Activated naive CD4-positive, alpha-beta T cell treated with anti-CD3 and anti-CD28 coated beads, Interleukin-2, amount 50 U/mL, for 24 hours (primary cell): Measurements from ENCODE around the gene OPRM1.
"Not testable (repeated sequence)": the region's sequence is repeated elsewhere in the genome, so short reads cannot be mapped to it uniquely, and the experiment has no call there.

Experiments used
- H3K27ac Mint-ChIP-seq: one replicate; pipeline ENCODE4 v1.8.0; 2021; ENCODE audit warnings: mild to moderate bottlenecking, mixed read lengths
- H3K27me3 Mint-ChIP-seq: one replicate; pipeline ENCODE4 v1.8.0; 2021; ENCODE audit warnings: mixed read lengths
- H3K36me3 Mint-ChIP-seq: one replicate; pipeline ENCODE4 v1.8.0; 2021; ENCODE audit warnings: mixed read lengths
- H3K4me1 Mint-ChIP-seq: one replicate; pipeline ENCODE4 v1.8.0; 2021; ENCODE audit warnings: mixed read lengths
- H3K4me3 Mint-ChIP-seq: one replicate; pipeline ENCODE4 v1.8.0; 2021; ENCODE audit warnings: mild to moderate bottlenecking, mixed read lengths
- H3K9me3 Mint-ChIP-seq: one replicate; pipeline ENCODE4 v1.8.0; 2021; ENCODE audit warnings: mixed read lengths

The OPRM1 gene

GRCh38 chr6:154060076-154060475, 21.0 kb downstream of the OPRM1 start:
- Mint-ChIP-seq H3K27me3 (no peaks in the 10 kb centered on the region), H3K4me1 (no peaks in the 10 kb centered on the region), H3K36me3 (no peaks in the 10 kb centered on the region), H3K9me3 (peaks cover 5% of the 10 kb centered on the region), H3K27ac (no peak overlapping the region), H3K4me3 (no peak overlapping the region)

- peaks cover 29% of the 10 kb centered on the region for H3K27me3 Mint-ChIP-seq
- H3K27ac Mint-ChIP-seq: no peak overlapping the region
- H3K9me3 Mint-ChIP-seq: peaks cover 8% of the 10 kb centered on the region
- no peak overlapping the region for H3K4me3 Mint-ChIP-seq
- no peaks in the 10 kb centered on the region for H3K4me1 Mint-ChIP-seq
- H3K36me3 Mint-ChIP-seq: no peaks in the 10 kb centered on the region
These were observed 31.0 kb downstream of the OPRM1 start for GRCh38 chr6:154070041-154070440.

GRCh38 chr6:154070657-154071056, 31.6 kb downstream of the OPRM1 start:
- Mint-ChIP-seq H3K27ac (no peak overlapping the region), H3K4me1 (no peaks in the 10 kb centered on the region), H3K9me3 (peaks cover 7% of the 10 kb centered on the region), H3K4me3 (no peak overlapping the region), H3K36me3 (no peaks in the 10 kb centered on the region), H3K27me3 (peaks cover 30% of the 10 kb centered on the region)

- peaks cover 24% of the 10 kb centered on the region for H3K27me3 Mint-ChIP-seq
- H3K36me3 Mint-ChIP-seq: no peaks in the 10 kb centered on the region
- H3K4me1 Mint-ChIP-seq: no peaks in the 10 kb centered on the region
- H3K27ac Mint-ChIP-seq: no peak overlapping the region
- peaks cover 1% of the 10 kb centered on the region for H3K9me3 Mint-ChIP-seq
- no peak overlapping the region for H3K4me3 Mint-ChIP-seq
These were observed 32.2 kb downstream of the OPRM1 start for GRCh38 chr6:154071236-154071635.

- H3K27me3 Mint-ChIP-seq: peaks cover 24% of the 10 kb centered on the region
- H3K4me3 Mint-ChIP-seq: no peak overlapping the region
These were observed 32.7 kb downstream of the OPRM1 start for GRCh38 chr6:154071711-154072110.

GRCh38 chr6:154078596-154078995, 39.6 kb downstream of the OPRM1 start:
- H3K27me3 Mint-ChIP-seq: peaks cover 15% of the 10 kb centered on the region
- not testable (repeated sequence) for H3K4me3 Mint-ChIP-seq, H3K36me3 Mint-ChIP-seq, H3K4me1 Mint-ChIP-seq, H3K9me3 Mint-ChIP-seq, H3K27ac Mint-ChIP-seq

More at GRCh38 chr6:154071711-154072110, 32.7 kb downstream of the OPRM1 start:
- no peaks in the 10 kb centered on the region for H3K36me3 Mint-ChIP-seq
- H3K9me3 Mint-ChIP-seq: no peaks in the 10 kb centered on the region
- H3K4me1 Mint-ChIP-seq: no peaks in the 10 kb centered on the region
- H3K27ac Mint-ChIP-seq: no peak overlapping the region

- Mint-ChIP-seq H3K9me3 (no peaks in the 10 kb centered on the region), H3K36me3 (no peaks in the 10 kb centered on the region), H3K4me3 (no peak overlapping the region), H3K4me1 (no peaks in the 10 kb centered on the region), H3K27me3 (peaks cover 8% of the 10 kb centered on the region), H3K27ac (no peak overlapping the region)
These were observed 41.6 kb downstream of the OPRM1 start for GRCh38 chr6:154080461-154081189.

- Mint-ChIP-seq H3K27me3 (peaks cover 1% of the 10 kb centered on the region), H3K9me3 (no peaks in the 10 kb centered on the region), H3K4me1 (no peaks in the 10 kb centered on the region)
These were observed 47.5 kb downstream of the OPRM1 start for GRCh38 chr6:154086510-154086909.

GRCh38 chr6:154092326-154092962, 53.4 kb downstream of the OPRM1 start:
- Mint-ChIP-seq H3K4me1 (no peaks in the 10 kb centered on the region), H3K27me3 (no peaks in the 10 kb centered on the region), H3K9me3 (no peaks in the 10 kb centered on the region), H3K36me3 (no peaks in the 10 kb centered on the region), H3K27ac (no peak overlapping the region), H3K4me3 (no peak overlapping the region)

More at GRCh38 chr6:154086510-154086909, 47.5 kb downstream of the OPRM1 start:
- Mint-ChIP-seq H3K4me3 (no peak overlapping the region), H3K36me3 (no peaks in the 10 kb centered on the region), H3K27ac (no peak overlapping the region)

- H3K27ac Mint-ChIP-seq: no peak overlapping the region
- no peaks in the 10 kb centered on the region for H3K4me1 Mint-ChIP-seq
- H3K27me3 Mint-ChIP-seq: peaks cover 1% of the 10 kb centered on the region
- no peak overlapping the region for H3K4me3 Mint-ChIP-seq
- H3K9me3 Mint-ChIP-seq: no peaks in the 10 kb centered on the region
- H3K36me3 Mint-ChIP-seq: no peaks in the 10 kb centered on the region
These were observed 54.4 kb downstream of the OPRM1 start for GRCh38 chr6:154093231-154094044.

GRCh38 chr6:154095571-154095970, 56.5 kb downstream of the OPRM1 start:
- no peaks in the 10 kb centered on the region for H3K9me3 Mint-ChIP-seq
- no peak overlapping the region for H3K27ac Mint-ChIP-seq
- no peaks in the 10 kb centered on the region for H3K4me1 Mint-ChIP-seq
- no peaks in the 10 kb centered on the region for H3K36me3 Mint-ChIP-seq
- H3K27me3 Mint-ChIP-seq: peaks cover 4% of the 10 kb centered on the region
- H3K4me3 Mint-ChIP-seq: no peak overlapping the region

GRCh38 chr6:154096316-154096715, 57.3 kb downstream of the OPRM1 start:
- Mint-ChIP-seq H3K27me3 (peaks cover 7% of the 10 kb centered on the region), H3K9me3 (no peaks in the 10 kb centered on the region), H3K4me3 (no peak overlapping the region), H3K4me1 (no peaks in the 10 kb centered on the region), H3K36me3 (no peaks in the 10 kb centered on the region), H3K27ac (no peak overlapping the region)

GRCh38 chr6:154096834-154097233, 57.8 kb downstream of the OPRM1 start:
- no peaks in the 10 kb centered on the region for H3K4me1 Mint-ChIP-seq
- H3K9me3 Mint-ChIP-seq: no peaks in the 10 kb centered on the region
- no peaks in the 10 kb centered on the region for H3K36me3 Mint-ChIP-seq
- no peak overlapping the region for H3K27ac Mint-ChIP-seq
- no peak overlapping the region for H3K4me3 Mint-ChIP-seq
- peaks cover 9% of the 10 kb centered on the region for H3K27me3 Mint-ChIP-seq

GRCh38 chr6:154099211-154099610, 60.2 kb downstream of the OPRM1 start:
- H3K4me1 Mint-ChIP-seq: no peaks in the 10 kb centered on the region
- H3K27me3 Mint-ChIP-seq: peaks cover 17% of the 10 kb centered on the region
- H3K27ac Mint-ChIP-seq: no peak overlapping the region
- no peaks in the 10 kb centered on the region for H3K9me3 Mint-ChIP-seq
- no peaks in the 10 kb centered on the region for H3K36me3 Mint-ChIP-seq
- no peak overlapping the region for H3K4me3 Mint-ChIP-seq

- H3K4me1 Mint-ChIP-seq: no peaks in the 10 kb centered on the region
- peaks cover 14% of the 10 kb centered on the region for H3K27me3 Mint-ChIP-seq
- no peaks in the 10 kb centered on the region for H3K36me3 Mint-ChIP-seq
- H3K4me3 Mint-ChIP-seq: no peak overlapping the region
- no peak overlapping the region for H3K27ac Mint-ChIP-seq
- no peaks in the 10 kb centered on the region for H3K9me3 Mint-ChIP-seq
These were observed 67.2 kb downstream of the OPRM1 start for GRCh38 chr6:154106251-154106650.

GRCh38 chr6:154111025-154111424, 72.0 kb downstream of the OPRM1 start:
- Mint-ChIP-seq H3K27ac (no peak overlapping the region), H3K27me3 (peaks cover 3% of the 10 kb centered on the region), H3K36me3 (no peaks in the 10 kb centered on the region), H3K9me3 (no peaks in the 10 kb centered on the region), H3K4me1 (no peaks in the 10 kb centered on the region), H3K4me3 (no peak overlapping the region)
